K562 (cell line): ENCODE data around the gene HSPB6. TPM values are rescaled to one million over a fixed set of nuclear protein-coding genes. Genes with fewer than 3 reads are reported as not detected.

Source experiments
- ATAC-seq: fragments of 200-7000 bp; cut with Tn5 transposase; 3 replicates; pipeline ENCODE4 v1.9.1; 2020; ENCODE audit warnings: moderate library complexity
- BruUV-seq: library from RNA; stranded (reverse); fragments of 400-500 nt; replicated peaks from 2 replicates; lab custom pipeline; 2021; lab: Mats Ljungman, UMichigan
- CTCF ChIA-PET: fragments of 300-600 bp; formaldehyde crosslinking; extraction: SDS; loops from one replicate; lab custom pipeline; 2021; ENCODE audit warnings: low intra/inter-chr PET ratio; lab: Yijun Ruan, JAX
- POLR2A ChIA-PET: fragments of 300-600, 350-650 bp; sonication (Branson Sonifier 250); formaldehyde crosslinking; extraction: SDS; loops from one replicate; lab custom pipeline; 2021; ENCODE audit warnings: antibody characterized with exemption, inconsistent platforms; lab: Yijun Ruan, JAX
- DNase-seq, 4 experiments: peaks; one replicate each; pipeline versions ENCODE4 v3.0.0 to v3.0.0-alpha.2; 2011 to 2018; ENCODE audit warnings: low spot score in 3 of 4, mixed read lengths in 3 of 4; ENCODE audit errors: extremely low read depth in 1 of 4
- FAIRE-seq: peaks from 2 replicates; lab custom pipeline; 2011; peaks lifted over from hg19 to GRCh38; lab: Jason Lieb, UNC
- H2AFZ ChIP-seq: 2 replicates; pipeline ENCODE4 v1.6.0; 2011; ENCODE audit warnings: low read depth, low read length, control low read depth, inconsistent platforms
- H3K27ac ChIP-seq: fragments of 200-600 bp; 3 replicates; pipeline ENCODE4 v1.8.0; 2011; ENCODE audit warnings: low read depth, mild to moderate bottlenecking, control low read depth, inconsistent platforms, low read length, moderate library complexity, mixed read lengths; ENCODE audit errors: extremely low read depth
- H3K27me3 ChIP-seq, 2 experiments: fragments of 300-600 bp in 1 of 2; 2 replicates in 1 of 2; 3 replicates in 1 of 2; pipeline versions ENCODE4 v1.6.0 to v1.8.0; 2011; ENCODE audit warnings: inconsistent platforms in 2 of 2, low read length in 2 of 2, mild to moderate bottlenecking in 1 of 2, mixed read lengths in 1 of 2, moderate library complexity in 1 of 2; ENCODE audit not compliant: control insufficient read depth in 2 of 2, insufficient read depth in 2 of 2
- H3K36me3 ChIP-seq: fragments of 300-600 bp; 3 replicates; pipeline ENCODE4 v1.8.0; 2011; ENCODE audit warnings: mild to moderate bottlenecking, low read length, inconsistent platforms; ENCODE audit not compliant: control insufficient read depth, insufficient read depth
- H3K4me1 ChIP-seq, 2 experiments: fragments of 200-600 bp in 1 of 2; replicated peaks in 1 of 2; 2 replicates in 1 of 2; 3 replicates in 1 of 2; pipeline versions ENCODE4 v1.5.1 to v1.8.0; 2011; ENCODE audit warnings: inconsistent platforms in 2 of 2, low read length in 2 of 2, mild to moderate bottlenecking in 1 of 2, mixed read lengths in 1 of 2, moderate library complexity in 1 of 2; ENCODE audit not compliant: control insufficient read depth in 2 of 2, insufficient read depth in 2 of 2
- H3K4me2 ChIP-seq: 2 replicates; pipeline ENCODE4 v1.6.1; 2011; ENCODE audit warnings: low read length, control low read depth, inconsistent platforms, mixed read lengths; ENCODE audit not compliant: insufficient read depth
- H3K4me3 ChIP-seq: fragments of 200-600 bp; sonication (generic), shearing (Covaris generic); 2 replicates; pipeline ENCODE4 v1.5.1; 2016; ENCODE audit warnings: control low read depth, inconsistent platforms
- H3K79me2 ChIP-seq: fragments of 200-600 bp; 3 replicates; pipeline ENCODE4 v1.8.0; 2011; ENCODE audit warnings: low read length, inconsistent platforms; ENCODE audit not compliant: control insufficient read depth, insufficient read depth
- H3K9ac ChIP-seq, 2 experiments: 2 replicates each; pipeline versions ENCODE4 v1.6.0 to v1.6.1; 2011; ENCODE audit warnings: low read depth in 2 of 2, low read length in 2 of 2, control low read depth in 1 of 2, inconsistent platforms in 1 of 2, mild to moderate bottlenecking in 1 of 2, mixed read lengths in 1 of 2; ENCODE audit not compliant: insufficient read depth in 1 of 2
- H3K9me1 ChIP-seq: one replicate; pipeline ENCODE4 v1.6.0; 2011; ENCODE audit warnings: inconsistent platforms, mild to moderate bottlenecking, low read length, moderate library complexity; ENCODE audit not compliant: control insufficient read depth, insufficient read depth
- H3K9me3 ChIP-seq: replicated peaks from 2 replicates; pipeline ENCODE4 v1.5.1; 2011; ENCODE audit warnings: low read depth, low read length, inconsistent platforms; ENCODE audit not compliant: control insufficient read depth, insufficient read depth
- H4K20me1 ChIP-seq: replicated peaks from 2 replicates; pipeline ENCODE4 v1.6.1; 2011; ENCODE audit warnings: low read length, inconsistent platforms, mixed read lengths; ENCODE audit not compliant: control insufficient read depth, insufficient read depth
- ADNP ChIP-seq: fragments of 200-800 bp; sonication (Bioruptor generic); IDR thresholded peaks from 2 replicates; pipeline ENCODE4 v1.6.1; 2016; ENCODE audit warnings: missing genetic modification characterization, missing compliant biosample characterization
- HMBOX1 ChIP-seq: sonication (generic); IDR thresholded peaks from 2 replicates; pipeline ENCODE4 v1.6.1; 2016
- KAT8 ChIP-seq: fragments of 450-650 bp; IDR thresholded peaks from 2 replicates; pipeline ENCODE4 v1.6.1; 2016; ENCODE audit warnings: low read depth, mild to moderate bottlenecking
- POLR2G ChIP-seq: fragments of 200-400 bp; formaldehyde crosslinking; IDR thresholded peaks from 2 replicates; pipeline ENCODE4 v1.6.1; 2017; ENCODE audit warnings: low read depth, mild to moderate bottlenecking, antibody characterized with exemption, low read length, moderate library complexity
- RBFOX2 ChIP-seq: fragments of 200-400 bp; formaldehyde crosslinking; IDR thresholded peaks from 2 replicates; pipeline ENCODE4 v1.6.1; 2017; ENCODE audit warnings: low read depth, mild to moderate bottlenecking, low read length, moderate library complexity
- ZBTB43 ChIP-seq: sonication (generic); formaldehyde crosslinking; IDR thresholded peaks from 2 replicates; pipeline ENCODE4 v1.8.0; 2023; ENCODE audit warnings: mild to moderate bottlenecking, missing genetic modification reagents
- WGBS: fragments of 100-300 bp; shearing (Covaris generic); methylation state at CpG from one replicate; pipeline ENCODE4 v1.1.6; 2016; ENCODE audit warnings: low coverage, mixed read lengths; ENCODE audit not compliant: insufficient coverage; ENCODE audit errors: missing lambda C conversion rate; 5-methylcytosine and 5-hydroxymethylcytosine counted together
- in situ Hi-C: fragments of 300-500 bp; cut with MboI; formaldehyde crosslinking; loops from 4 replicates; pipeline ENCODE4 v1.15.0; 2018; ENCODE audit warnings: inconsistent platforms, mixed read lengths
- intact Hi-C: fragments of 100-400 bp; cut with micrococcal nuclease; formaldehyde crosslinking; loops from 2 replicates; pipeline ENCODE4 v1.14.2; 2022
- polyA plus RNA-seq, 8 experiments: library from polyadenylated mRNA; depleted of rRNA in 4 of 8; stranded (reverse) in 5 of 8; unstranded in 3 of 8; fragments of >200 nt; fragmentation: Nextera tagmentation in 2 of 8; fragmentation: Illumina TruSeq in 1 of 8; extraction: Ambion mirVana in 2 of 8; extraction: Trizol in 1 of 8; gene quantifications; 2 replicates each; pipeline versions ENCODE4 v1.2.1 to v1.2.3, GENCODE V29; 2011 to 2014; ENCODE audit warnings: inconsistent platforms in 1 of 8, missing spikeins in 1 of 8
- total RNA-seq, 7 experiments: library from RNA; depleted of rRNA in 6 of 7; stranded (reverse); fragments of >200 nt in 6 of 7; fragmentation: Illumina TruSeq in 2 of 7; extraction: Trizol in 2 of 7; gene quantifications; 2 replicates each; pipeline versions ENCODE4 v1.2.1 to v1.2.3, GENCODE V29; 2011 to 2021; ENCODE audit warnings: low replicate concordance in 1 of 7

HSPB6 gene
- total and polyA plus RNA-seq, 9 of the 15 experiments (the other 6 are each of a cell fraction or from before 2014, with no cell fraction given), result 0.55 TPM; not detected in 8

- Histone ChIP-seq H3K4me2 (no peak overlapping the region), H3K27me3 (no peaks in the 10 kb centered on the region), H2AFZ (no peak overlapping the region), H3K4me1 (peaks cover 10 to 37% of the 10 kb centered on the region in 2 experiments; a peak in 4 of 5 replicates), H3K27ac (no peak overlapping the region), H3K36me3 (peaks cover 23% of the 10 kb centered on the region; the same call in 1 of the 3 replicates), H3K79me2 (peaks cover 9% of the 10 kb centered on the region), H3K4me3 (no peak overlapping the region), H3K9ac (peak overlapping the region in 1 of 2 experiments; percentile 43; a peak in 1 of 4 replicates), H3K9me3 (no peaks in the 10 kb centered on the region), H3K9me1 (no peaks in the 10 kb centered on the region), H4K20me1 (no peaks in the 10 kb centered on the region)
- no TSS peak for BruUV-seq
- no peak for FAIRE-seq
- no peak for ATAC-seq
- POLR2A ChIA-PET, result interaction anchor here (1.2 to 1.3 kb wide), 2 partner anchors 8 to 116 kb away, joined by 3 to 7 read pairs; partner anchors contain the start of genes PSENEN and U2AF1L4
- TF ChIP-seq POLR2G, result peak; percentile 35; the same call in 1 of the 2 replicates
- TF ChIP-seq KAT8, result no peak
- TF ChIP-seq ADNP (tag), result no peak
- TF ChIP-seq RBFOX2, result peak; percentile 38; the same call in 1 of the 2 replicates
- TF ChIP-seq HMBOX1, result no peak
- TF ChIP-seq ZBTB43 (CRISPR knock-in tag), result no peak
- CTCF ChIA-PET, result no interaction called here
- DNase-seq, result no peak
- intact Hi-C loops, result no loop called here
- in situ Hi-C loops, result no loop called here
- WGBS, result 87% methylated on average over 18 of the region's 20 CpGs
These were observed 3.0 kb downstream of the HSPB6 start for GRCh38 chr19:35753634-35754369.
